Hepatocyte (in vitro differentiated cells): ENCODE data around the gene RUNX3. TPM values are rescaled to one million over a fixed set of nuclear protein-coding genes. Genes with fewer than 3 reads are reported as not detected.

Source experiments
- DNase-seq: peaks from one replicate; pipeline ENCODE4 v3.0.0-alpha.2; 2016; ENCODE audit warnings: low spot score
- H2AFZ ChIP-seq: fragments of 200-600 bp; sonication (generic); 2 replicates; pipeline ENCODE4 v1.6.0; 2016; ENCODE audit warnings: antibody characterized with exemption, mild to moderate bottlenecking
- H3K27ac ChIP-seq: fragments of 200-600 bp; sonication (generic); 2 replicates; pipeline ENCODE4 v1.5.1; 2016; ENCODE audit warnings: mild to moderate bottlenecking
- H3K27me3 ChIP-seq: fragments of 200-600 bp; sonication (generic); 2 replicates; pipeline ENCODE4 v1.6.1; 2016
- H3K36me3 ChIP-seq: fragments of 200-600 bp; sonication (generic); replicated peaks from 2 replicates; pipeline ENCODE4 v1.5.1; 2016; ENCODE audit warnings: low read depth; ENCODE audit not compliant: insufficient read depth
- H3K4me1 ChIP-seq: fragments of 200-600 bp; sonication (generic); 2 replicates; pipeline ENCODE4 v1.5.1; 2016; ENCODE audit warnings: mild to moderate bottlenecking, moderate library complexity; ENCODE audit not compliant: insufficient read depth
- H3K4me2 ChIP-seq: fragments of 200-600 bp; sonication (generic); 2 replicates; pipeline ENCODE4 v1.6.0; 2016
- H3K4me3 ChIP-seq: fragments of 200-600 bp; sonication (generic); 2 replicates; pipeline ENCODE4 v1.5.1; 2016; ENCODE audit warnings: mild to moderate bottlenecking
- H3K79me2 ChIP-seq: fragments of 200-600 bp; sonication (generic); 2 replicates; pipeline ENCODE4 v1.6.0; 2017; ENCODE audit warnings: mild to moderate bottlenecking
- H3K9me2 ChIP-seq: fragments of 200-600 bp; sonication (generic); replicated peaks from 2 replicates; pipeline ENCODE4 v1.6.0; 2017; ENCODE audit warnings: mild to moderate bottlenecking; ENCODE audit not compliant: insufficient read depth
- H3K9me3 ChIP-seq: fragments of 200-600 bp; sonication (generic); 2 replicates; pipeline ENCODE4 v1.5.1; 2016; ENCODE audit warnings: low read depth, mild to moderate bottlenecking
- H4K20me1 ChIP-seq: fragments of 200-600 bp; sonication (generic); 2 replicates; pipeline ENCODE4 v1.6.0; 2016; ENCODE audit warnings: mild to moderate bottlenecking; ENCODE audit not compliant: insufficient read depth, poor library complexity, severe bottlenecking
- CTCF ChIP-seq: fragments of 200-600 bp; sonication (generic); IDR thresholded peaks from 2 replicates; pipeline ENCODE4 v1.5.1; 2016; ENCODE audit warnings: antibody characterized with exemption, mild to moderate bottlenecking; ENCODE audit not compliant: poor library complexity
- EZH2 ChIP-seq: fragments of 200-600 bp; sonication (generic); IDR thresholded peaks from 2 replicates; pipeline ENCODE4 v1.6.1; 2016; ENCODE audit warnings: antibody characterized with exemption, mild to moderate bottlenecking, borderline replicate concordance
- EZH2phosphoT487 ChIP-seq: fragments of 200-600 bp; sonication (generic); IDR thresholded peaks from one replicate; pipeline ENCODE4 v1.6.1; 2018; ENCODE audit warnings: antibody characterized with exemption, mild to moderate bottlenecking, low read depth, moderate library complexity; ENCODE audit not compliant: unreplicated experiment, severe bottlenecking
- WGBS: methylation state at CpG from one replicate; pipeline ENCODE4 v1.1.6; 2016; ENCODE audit warnings: low lambda C conversion rate; ENCODE audit errors: missing lambda C conversion rate; 5-methylcytosine and 5-hydroxymethylcytosine counted together
- polyA plus RNA-seq: library from polyadenylated mRNA; unstranded; fragments of >200 nt; fragmentation: Nextera tagmentation; extraction: Ambion mirVana; gene quantifications from 2 replicates; pipeline ENCODE4 v1.2.1, GENCODE V29; 2016
- total RNA-seq: library from RNA; depleted of rRNA; stranded (reverse); fragments of >200 nt; gene quantifications from 2 replicates; pipeline ENCODE4 v1.2.3, GENCODE V29; 2014

The RUNX3 gene
- total and polyA plus RNA-seq, 2 experiments from 2014 or later = 0.13 to 0.16 TPM

GRCh38 chr1:24872061-24872850, 57.8 kb downstream of the RUNX3 start:
- Histone ChIP-seq H3K9me3 (no peaks in the 10 kb centered on the region), H4K20me1 (no peaks in the 10 kb centered on the region), H2AFZ (no peak overlapping the region), H3K36me3 (no peaks in the 10 kb centered on the region), H3K4me2 (no peak overlapping the region), H3K4me3 (no peak overlapping the region), H3K9me2 (no peaks in the 10 kb centered on the region), H3K27me3 (no peaks in the 10 kb centered on the region), H3K79me2 (no peaks in the 10 kb centered on the region), H3K4me1 (no peaks in the 10 kb centered on the region), H3K27ac (no peak overlapping the region)
- DNase-seq = no peak
- whole genome bisulfite sequencing = 97% methylated on average over 19 of the region's 19 CpGs
- no peak for TF ChIP-seq EZH2phosphoT487
- no peak for TF ChIP-seq EZH2
- TF ChIP-seq CTCF = no peak

GRCh38 chr1:24871306-24871901, 58.7 kb downstream of the RUNX3 start:
- Histone ChIP-seq H3K4me1 (no peaks in the 10 kb centered on the region), H3K9me2 (no peaks in the 10 kb centered on the region), H3K4me2 (no peak overlapping the region), H3K4me3 (no peak overlapping the region), H3K9me3 (no peaks in the 10 kb centered on the region), H3K27me3 (no peaks in the 10 kb centered on the region), H3K79me2 (no peaks in the 10 kb centered on the region), H4K20me1 (no peaks in the 10 kb centered on the region), H3K36me3 (no peaks in the 10 kb centered on the region), H2AFZ (no peak overlapping the region), H3K27ac (no peak overlapping the region)
- no peak for TF ChIP-seq EZH2phosphoT487
- TF ChIP-seq EZH2 = no peak
- TF ChIP-seq CTCF = no peak
- no peak for DNase-seq
- 93% methylated on average over 11 of the region's 11 CpGs for WGBS

GRCh38 chr1:24870551-24871195, 59.4 kb downstream of the RUNX3 start:
- Histone ChIP-seq H3K9me2 (no peaks in the 10 kb centered on the region), H3K79me2 (no peaks in the 10 kb centered on the region), H3K9me3 (no peaks in the 10 kb centered on the region), H2AFZ (no peak overlapping the region), H3K27ac (no peak overlapping the region), H3K36me3 (no peaks in the 10 kb centered on the region), H3K4me3 (no peak overlapping the region), H4K20me1 (no peaks in the 10 kb centered on the region), H3K27me3 (no peaks in the 10 kb centered on the region), H3K4me2 (no peak overlapping the region), H3K4me1 (no peaks in the 10 kb centered on the region)
- WGBS = 80% methylated on average over 20 of the region's 20 CpGs
- DNase-seq = no peak
- TF ChIP-seq CTCF = no peak
- no peak for TF ChIP-seq EZH2phosphoT487
- TF ChIP-seq EZH2 = no peak
